Esophagus (tissue), 2 donors: ENCODE results near the gene TMEM18. TPM values are rescaled to one million over a fixed set of nuclear protein-coding genes. Genes with fewer than 3 reads are reported as not detected.

ENCODE experiments used
- H3K27ac ChIP-seq, 2 donors: one replicate each; pipeline ENCODE4 v1.5.1; 2013; ENCODE audit warnings: low read depth in 2 of 2, mild to moderate bottlenecking in 2 of 2, inconsistent platforms in 1 of 2, low read length in 1 of 2, moderate library complexity in 1 of 2
- H3K27me3 ChIP-seq, 2 donors: one replicate each; pipeline ENCODE4 v1.6.1; 2013; ENCODE audit warnings: low read length in 2 of 2, control low read depth in 1 of 2, mild to moderate bottlenecking in 1 of 2; ENCODE audit not compliant: insufficient read depth in 2 of 2, control insufficient read depth in 1 of 2
- H3K36me3 ChIP-seq, 2 donors: one replicate each; pipeline ENCODE4 v1.6.1; 2013; ENCODE audit warnings: low read length in 1 of 2; ENCODE audit not compliant: control insufficient read depth in 2 of 2, insufficient read depth in 2 of 2
- H3K4me1 ChIP-seq, 2 donors: one replicate each; pipeline ENCODE4 v1.6.1; 2013; ENCODE audit warnings: low read length in 1 of 2; ENCODE audit not compliant: control insufficient read depth in 2 of 2, insufficient read depth in 2 of 2
- H3K4me3 ChIP-seq, 2 donors: one replicate each; pipeline ENCODE4 v1.5.1; 2013; ENCODE audit warnings: low read length in 2 of 2, mild to moderate bottlenecking in 2 of 2, low read depth in 1 of 2, moderate library complexity in 1 of 2
- H3K9me3 ChIP-seq, 2 donors: one replicate each; pipeline ENCODE4 v1.6.1; 2013; ENCODE audit warnings: mild to moderate bottlenecking in 2 of 2, low read depth in 1 of 2, low read length in 1 of 2, moderate library complexity in 1 of 2; ENCODE audit not compliant: control insufficient read depth in 2 of 2, insufficient read depth in 1 of 2
- WGBS, 2 donors: extraction: QIAGEN DNeasy Blood & Tissue Kit; methylation state at CpG; one replicate each; pipeline ENCODE4 v1.1.7; 2013; 5-methylcytosine and 5-hydroxymethylcytosine counted together
- polyA plus RNA-seq, 2 donors: library from polyadenylated mRNA; stranded (reverse); fragments of 200-250 nt; gene quantifications; one replicate each; pipeline ENCODE4 v1.2.3, GENCODE V29; 2013
- donor health status: healthy with polysubstance abuse.
- donor health status: Bipolar disorder and iron deficiency.

The TMEM18 gene
- polyA plus RNA-seq, 2 donors: 20.5 to 21.6 TPM

- Histone ChIP-seq H3K27me3 (no peaks in the 10 kb centered on the region), H3K4me3 (no peak overlapping the region), H3K36me3 (peaks cover 0 to 2% of the 10 kb centered on the region in 2 donors), H3K27ac (no peak overlapping the region), H3K4me1 (no peaks in the 10 kb centered on the region), H3K9me3 (peaks cover 0 to 4% of the 10 kb centered on the region in 2 donors)
- 90 to 91% methylated on average over 8 of the region's 8 CpGs for WGBS, 2 donors
These were observed 18.8 kb downstream of the TMEM18 start for GRCh38 chr2:658426-658825.

- WGBS, 2 donors: 83 to 88% methylated on average over 6 of the region's 6 CpGs
- Histone ChIP-seq H3K4me1 (no peaks in the 10 kb centered on the region), H3K4me3 (no peak overlapping the region), H3K27me3 (no peaks in the 10 kb centered on the region), H3K9me3 (peaks cover 0 to 4% of the 10 kb centered on the region in 2 donors), H3K27ac (no peak overlapping the region), H3K36me3 (no peaks in the 10 kb centered on the region)
These were observed 19.4 kb downstream of the TMEM18 start for GRCh38 chr2:657766-658165.

GRCh38 chr2:656676-657075 lies 20.5 kb downstream of the TMEM18 start:
- H3K27ac ChIP-seq: no peak overlapping the region
- peaks cover 0 to 4% of the 10 kb centered on the region in 2 donors for H3K9me3 ChIP-seq
- H3K4me1 ChIP-seq: no peaks in the 10 kb centered on the region
- no peaks in the 10 kb centered on the region for H3K36me3 ChIP-seq
- H3K27me3 ChIP-seq: no peaks in the 10 kb centered on the region
- WGBS, 2 donors: 71 to 75% methylated on average over 5 of the region's 5 CpGs
- no peak overlapping the region for H3K4me3 ChIP-seq

GRCh38 chr2:655626-656025 lies 21.6 kb downstream of the TMEM18 start:
- no peaks in the 10 kb centered on the region for H3K27me3 ChIP-seq
- peaks cover 0 to 4% of the 10 kb centered on the region in 2 donors for H3K9me3 ChIP-seq
- H3K4me3 ChIP-seq: no peak overlapping the region
- H3K36me3 ChIP-seq: no peaks in the 10 kb centered on the region
- H3K27ac ChIP-seq: no peak overlapping the region
- no peaks in the 10 kb centered on the region for H3K4me1 ChIP-seq

DNA sequence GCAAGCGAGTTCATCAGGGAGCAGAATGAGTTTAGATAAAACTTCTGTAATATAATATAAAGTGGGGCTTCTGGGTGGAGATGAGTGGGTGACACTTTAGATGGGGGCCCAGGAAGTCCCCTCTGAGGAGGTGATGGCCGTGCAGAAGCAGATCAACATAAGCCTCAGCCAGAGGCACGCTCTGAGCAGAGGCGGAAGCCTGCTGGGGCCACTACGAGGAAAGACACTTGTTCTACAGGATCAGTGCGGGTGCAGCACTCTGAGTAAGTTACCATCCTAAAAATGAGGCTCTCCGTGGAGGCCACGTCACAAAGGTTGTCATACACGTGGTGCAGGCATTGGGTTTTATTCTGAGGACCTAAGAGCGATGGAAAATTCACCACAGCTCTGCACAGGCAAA lies 22.3 kb downstream of the TMEM18 start:
- H3K4me1 ChIP-seq: no peaks in the 10 kb centered on the region
- H3K4me3 ChIP-seq: no peak overlapping the region
- WGBS, 2 donors: 81 to 87% methylated on average over 10 of the region's 10 CpGs
- H3K36me3 ChIP-seq: no peaks in the 10 kb centered on the region
- no peaks in the 10 kb centered on the region for H3K27me3 ChIP-seq
- no peak overlapping the region for H3K27ac ChIP-seq
- H3K9me3 ChIP-seq: peaks cover 0 to 4% of the 10 kb centered on the region in 2 donors

DNA sequence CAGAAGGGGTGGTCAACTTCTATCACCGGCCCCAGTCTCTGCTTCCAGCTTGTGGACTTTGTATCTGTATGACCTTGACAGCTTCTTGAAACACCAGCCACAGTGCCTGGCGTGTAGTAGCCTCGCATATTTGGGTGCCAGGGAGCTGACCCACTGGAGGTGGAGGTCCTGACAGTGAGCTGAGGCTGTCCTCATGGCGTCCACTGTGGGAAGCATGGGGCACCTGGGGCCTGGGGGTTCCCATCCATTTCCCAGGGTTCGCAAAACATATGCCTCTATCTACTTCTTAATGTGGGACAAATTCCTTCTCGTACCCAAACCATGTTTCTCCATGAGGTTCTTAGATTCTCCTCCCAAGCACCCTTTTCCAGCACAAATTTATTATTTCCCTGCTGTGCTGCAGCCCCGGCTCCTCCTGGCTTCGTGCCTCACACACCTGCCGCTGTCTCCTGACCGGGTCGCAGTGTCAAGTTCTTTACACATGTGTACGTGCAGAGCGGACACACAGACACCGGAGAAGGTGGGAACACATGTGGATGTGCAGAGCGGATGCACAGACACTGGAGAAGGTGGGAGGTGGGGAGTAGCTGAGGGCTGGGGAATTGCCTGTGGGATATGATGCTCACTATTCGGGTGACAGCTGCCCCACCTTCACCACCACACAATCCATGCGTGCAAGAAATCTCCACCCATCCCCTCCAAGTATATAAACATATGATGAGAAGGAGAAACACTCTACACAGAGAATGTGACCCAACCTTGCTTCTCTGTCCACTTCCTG lies 23.4 kb downstream of the TMEM18 start:
- Histone ChIP-seq H3K4me1 (peaks cover 0 to 3% of the 10 kb centered on the region in 2 donors), H3K27ac (no peak overlapping the region), H3K27me3 (no peaks in the 10 kb centered on the region), H3K4me3 (no peak overlapping the region), H3K9me3 (peaks cover 0 to 4% of the 10 kb centered on the region in 2 donors), H3K36me3 (no peaks in the 10 kb centered on the region)
- 80 to 84% methylated on average over 17 of the region's 17 CpGs for WGBS, 2 donors

DNA sequence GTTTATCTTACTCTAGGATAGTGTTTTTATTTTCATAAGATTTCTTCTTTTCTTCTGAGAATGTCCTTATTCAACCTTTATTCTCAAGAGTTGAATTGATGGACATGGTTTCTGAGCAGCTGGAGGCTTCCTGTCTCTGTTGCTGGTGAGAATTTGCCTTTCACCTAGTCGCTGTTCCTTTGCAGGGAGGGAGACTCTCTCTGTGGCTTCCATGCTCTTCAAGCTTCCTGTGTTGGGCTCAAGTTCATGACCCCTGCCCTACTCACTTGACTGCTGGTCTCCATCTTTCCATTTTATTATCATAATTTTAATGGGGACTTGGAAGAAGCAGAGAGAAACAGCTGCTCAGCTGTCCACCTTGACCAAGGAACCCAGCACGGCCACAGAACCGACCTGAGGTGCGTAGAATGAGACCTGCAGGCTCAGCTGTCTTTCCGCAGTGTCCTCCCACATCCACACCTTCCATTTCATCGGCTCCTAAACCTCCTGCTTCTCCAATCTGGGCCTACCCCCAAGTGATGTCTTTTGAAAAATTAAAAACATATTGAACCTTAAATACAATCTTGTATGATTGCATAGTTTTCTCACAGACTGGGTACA lies 24.2 kb downstream of the TMEM18 start:
- no peak overlapping the region for H3K27ac ChIP-seq
- H3K4me1 ChIP-seq: peaks cover 0 to 3% of the 10 kb centered on the region in 2 donors
- H3K9me3 ChIP-seq: peaks cover 0 to 4% of the 10 kb centered on the region in 2 donors
- no peaks in the 10 kb centered on the region for H3K27me3 ChIP-seq
- 79 to 88% methylated on average over 6 of the region's 6 CpGs for WGBS, 2 donors
- no peak overlapping the region for H3K4me3 ChIP-seq
- H3K36me3 ChIP-seq: no peaks in the 10 kb centered on the region

DNA sequence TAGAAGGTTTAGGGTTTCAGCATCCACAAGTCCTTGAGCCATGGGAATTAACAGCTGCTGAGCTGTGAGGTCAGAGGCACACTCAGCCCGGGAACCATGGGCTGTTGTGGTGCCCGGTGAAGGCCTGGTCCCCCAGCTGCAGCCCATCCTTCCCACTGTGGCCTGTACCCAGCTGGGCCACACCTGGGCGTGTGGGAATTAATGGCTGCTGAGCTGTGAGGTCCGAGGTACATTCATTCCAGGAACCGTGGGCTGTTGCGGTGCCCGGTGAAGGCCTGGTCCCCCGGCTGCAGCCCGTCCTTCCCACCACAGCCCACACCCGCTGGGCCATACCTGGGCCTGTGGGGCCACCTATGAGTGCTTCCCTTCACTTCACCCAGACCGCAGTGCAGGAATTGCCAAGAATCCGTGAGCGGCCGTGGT lies 25.2 kb downstream of the TMEM18 start:
- 89 to 91% methylated on average over 14 of the region's 14 CpGs for WGBS, 2 donors
- Histone ChIP-seq H3K27ac (no peak overlapping the region), H3K27me3 (no peaks in the 10 kb centered on the region), H3K9me3 (peaks cover 0 to 4% of the 10 kb centered on the region in 2 donors), H3K36me3 (no peaks in the 10 kb centered on the region), H3K4me1 (peaks cover 0 to 3% of the 10 kb centered on the region in 2 donors), H3K4me3 (no peak overlapping the region)

DNA sequence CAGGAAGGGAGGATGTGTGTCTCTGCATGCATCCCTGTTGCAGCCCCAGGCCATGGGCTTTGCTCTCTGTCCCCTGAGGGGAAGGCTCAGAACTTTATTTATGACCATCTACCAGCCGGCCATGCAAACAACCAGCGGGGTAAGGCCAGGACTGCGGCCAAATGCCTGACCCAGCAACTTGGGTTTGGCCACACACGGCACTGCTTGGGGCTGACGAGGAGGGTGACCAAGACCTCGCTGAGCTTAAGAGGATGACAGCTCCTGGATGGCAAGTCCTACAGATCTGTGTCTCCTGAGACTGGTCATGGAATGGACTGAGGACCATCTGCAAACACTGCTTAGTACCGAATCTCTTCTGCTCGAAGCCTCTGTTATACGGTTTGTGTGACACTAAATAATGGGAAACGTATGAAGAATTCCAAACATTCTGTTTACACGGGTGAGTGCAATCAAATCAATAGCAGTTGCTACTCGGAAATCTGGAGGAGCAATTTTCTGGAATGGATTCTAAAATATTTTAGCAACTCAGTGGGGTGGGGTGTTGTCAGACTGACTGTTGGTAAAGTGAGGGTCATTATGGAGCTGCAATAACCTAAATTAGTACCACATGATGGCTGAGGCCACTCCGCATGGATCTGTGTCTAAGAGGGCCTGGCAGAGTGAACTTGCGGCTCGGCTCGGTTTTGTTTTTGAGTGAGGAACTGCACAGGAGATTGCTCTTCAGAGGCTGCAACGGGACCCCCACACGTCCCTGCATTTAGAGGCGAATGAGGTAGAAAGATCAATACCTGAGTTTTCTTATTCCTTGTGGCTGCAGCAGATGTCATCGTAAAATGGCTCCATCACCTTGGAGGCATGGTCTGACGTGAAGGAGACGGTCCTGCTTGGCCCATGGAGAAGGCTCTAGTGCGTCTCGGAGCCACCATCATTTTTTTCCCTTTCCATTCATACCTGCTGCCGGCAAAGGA lies 26.6 kb downstream of the TMEM18 start:
- Histone ChIP-seq H3K36me3 (no peaks in the 10 kb centered on the region), H3K4me1 (peaks cover 0 to 3% of the 10 kb centered on the region in 2 donors), H3K9me3 (peaks cover 0 to 3% of the 10 kb centered on the region in 2 donors), H3K4me3 (no peak overlapping the region), H3K27me3 (no peaks in the 10 kb centered on the region), H3K27ac (no peak overlapping the region)
- 77 to 78% methylated on average over 25 of the region's 25 CpGs for WGBS, 2 donors
